GM21360 (cell line): ENCODE results near the gene SEZ6.

Experiments used
- ATAC-seq: cut with Tn5 transposase; IDR thresholded peaks from one replicate; pipeline ENCODE4 v1.9.1; 2021; ENCODE audit warnings: mild to moderate bottlenecking, moderate library complexity; ENCODE audit not compliant: unreplicated experiment

The SEZ6 gene

DNA sequence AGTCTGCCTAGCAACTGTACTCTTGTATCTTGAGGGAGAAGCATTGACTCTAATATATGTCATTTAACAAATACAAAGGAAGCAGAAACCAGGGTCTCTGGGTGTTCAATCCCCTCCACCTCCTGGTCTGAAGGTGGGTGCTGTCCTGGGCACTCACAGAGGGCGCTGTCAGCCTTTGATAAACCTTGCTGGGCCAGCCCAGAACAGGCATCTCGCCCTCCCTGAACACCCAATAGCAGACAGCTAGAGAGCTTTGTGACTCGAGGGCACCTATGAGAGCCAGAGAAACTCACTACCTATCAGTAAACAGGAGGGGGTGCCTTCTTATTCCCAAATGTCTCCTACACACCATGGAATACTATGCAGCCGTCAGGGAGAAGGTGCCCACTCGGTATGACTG, 30.8 kb upstream of the SEZ6 start:
- no peak for ATAC-seq

DNA sequence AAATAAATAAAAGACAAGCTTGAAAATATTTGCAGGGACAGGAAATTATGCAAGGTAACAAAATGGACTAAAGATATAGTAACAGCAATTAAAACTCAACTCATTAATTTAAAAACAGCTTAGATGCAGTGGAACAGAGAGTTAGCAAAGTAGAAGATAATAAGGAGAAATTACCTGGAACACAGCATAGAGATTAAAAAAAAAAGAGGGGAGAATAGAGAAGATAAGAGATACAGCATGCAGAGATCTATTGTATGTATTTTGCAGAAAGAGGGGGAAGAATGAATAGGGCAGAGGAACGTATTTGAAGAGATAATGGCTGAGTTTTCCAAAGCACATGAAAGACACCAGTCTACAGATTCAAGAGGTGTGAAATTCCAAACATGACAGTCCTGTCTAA, 28.7 kb upstream of the SEZ6 start:
- ATAC-seq, result no peak

- ATAC-seq, result no peak
Measured at GRCh38 chr17:29032857-29033197, 27.0 kb upstream of the SEZ6 start.

DNA sequence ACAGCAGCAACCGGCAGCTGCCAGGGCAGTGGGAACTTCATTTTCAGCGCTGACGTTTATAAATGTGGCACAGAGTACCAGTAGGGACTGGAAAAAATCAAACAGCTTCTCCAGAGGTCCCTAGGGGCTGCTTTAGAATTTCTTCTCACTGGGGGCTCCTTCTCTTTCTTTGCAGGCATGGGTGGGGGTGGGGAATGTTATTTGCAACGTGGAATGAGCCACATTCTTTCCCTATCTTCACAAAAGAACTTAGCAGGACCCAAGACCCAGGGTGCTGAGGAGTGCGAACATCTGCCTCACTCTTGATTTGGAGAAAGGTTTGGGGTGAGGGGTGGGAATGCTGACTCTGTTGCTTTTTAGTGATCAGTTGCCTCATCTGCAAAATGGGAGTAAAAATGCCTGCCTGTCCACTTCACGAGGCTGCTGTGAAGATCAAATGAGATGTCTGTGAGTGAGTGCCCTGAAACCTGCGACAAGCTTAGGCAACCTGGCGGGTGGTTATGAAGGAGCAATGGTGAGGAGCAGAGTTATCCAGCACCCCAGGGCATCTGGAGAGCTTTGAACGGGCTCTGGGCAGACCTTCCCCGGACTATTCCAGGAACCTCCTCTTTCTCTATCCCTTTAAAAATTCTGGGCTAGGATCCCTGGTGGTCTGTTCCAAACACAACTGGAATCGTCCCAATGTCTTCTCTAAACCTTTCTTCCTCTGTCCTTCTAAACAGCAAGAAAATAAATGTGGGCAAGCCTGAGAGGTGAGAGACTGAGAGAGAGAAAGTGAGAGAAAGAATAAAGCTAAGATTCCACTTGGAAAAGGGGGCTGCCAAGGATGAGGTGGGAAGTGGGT, 26.4 kb upstream of the SEZ6 start:
- no peak for ATAC-seq

DNA sequence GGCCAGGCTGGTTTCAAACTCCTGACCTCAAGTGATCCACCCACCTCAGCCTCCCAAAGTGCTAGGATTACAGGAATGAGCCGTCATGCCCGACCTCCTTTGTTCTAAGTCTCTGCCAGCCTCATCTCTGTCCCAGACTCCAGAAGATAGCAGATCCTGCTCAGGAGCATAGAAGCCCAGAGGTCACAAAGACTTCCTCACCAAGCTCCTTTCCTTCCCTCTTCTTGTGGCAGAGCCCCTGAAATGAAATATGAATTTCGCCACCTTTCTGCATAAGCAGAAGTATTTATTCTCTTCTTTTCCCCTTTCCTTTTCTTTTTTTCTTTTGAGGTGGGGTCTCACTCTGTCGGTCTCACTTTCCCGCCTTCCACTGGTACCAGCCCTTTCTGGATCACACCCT, 25.7 kb upstream of the SEZ6 start:
- ATAC-seq, result no peak

DNA sequence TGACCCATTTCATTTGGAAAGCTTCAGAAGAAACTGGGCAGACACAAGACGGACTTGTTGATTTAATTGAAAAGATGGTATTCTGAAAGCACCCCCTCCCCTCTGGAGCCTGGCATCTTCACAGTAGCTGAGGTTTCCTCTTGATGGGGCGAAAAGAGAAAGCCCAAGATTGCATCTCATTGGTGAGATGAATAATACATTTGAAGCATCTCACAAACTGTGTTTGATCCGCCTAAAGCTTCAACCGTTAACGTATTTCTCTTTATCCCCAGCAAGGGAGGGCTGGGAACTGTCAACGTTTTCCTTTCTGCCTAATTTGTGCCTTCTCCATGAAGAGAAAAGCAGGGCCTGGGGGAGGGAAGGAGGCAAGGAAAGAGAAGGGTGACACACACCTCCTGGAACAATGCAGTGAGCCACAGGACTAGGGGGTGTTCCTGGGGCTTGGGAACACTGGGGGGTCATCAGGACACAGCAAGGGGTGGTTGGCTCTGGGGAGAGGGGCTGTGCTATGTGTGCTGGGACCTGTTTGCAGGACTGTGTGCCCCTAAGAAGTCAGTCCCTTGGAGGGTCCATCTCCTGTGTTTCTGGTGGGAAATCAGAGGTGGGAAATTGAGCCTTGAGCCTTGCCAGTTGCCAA, 18.6 kb upstream of the SEZ6 start:
- ATAC-seq, result no peak

DNA sequence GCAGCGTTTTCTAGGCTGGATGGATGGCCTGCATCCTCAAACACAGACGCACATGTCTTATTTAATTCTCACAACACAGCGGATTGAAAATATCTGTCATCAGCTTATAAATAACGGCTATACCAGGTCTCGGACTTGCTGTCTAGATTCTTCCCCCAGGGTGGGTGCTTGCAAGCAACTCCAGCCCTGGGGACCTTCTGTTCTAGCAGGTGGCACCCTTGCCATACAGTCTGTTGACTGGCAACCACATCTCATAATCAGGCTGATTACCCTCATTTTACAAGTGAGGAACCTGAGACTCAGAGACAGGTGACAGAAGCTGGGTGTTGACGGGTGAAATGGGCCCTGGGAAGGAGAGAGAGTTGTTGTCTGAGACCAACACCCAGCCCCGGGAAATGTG, 16.2 kb upstream of the SEZ6 start:
- no peak for ATAC-seq

- ATAC-seq, result no peak
Measured at GRCh38 chr17:29021226-29021625, 15.4 kb upstream of the SEZ6 start.

DNA sequence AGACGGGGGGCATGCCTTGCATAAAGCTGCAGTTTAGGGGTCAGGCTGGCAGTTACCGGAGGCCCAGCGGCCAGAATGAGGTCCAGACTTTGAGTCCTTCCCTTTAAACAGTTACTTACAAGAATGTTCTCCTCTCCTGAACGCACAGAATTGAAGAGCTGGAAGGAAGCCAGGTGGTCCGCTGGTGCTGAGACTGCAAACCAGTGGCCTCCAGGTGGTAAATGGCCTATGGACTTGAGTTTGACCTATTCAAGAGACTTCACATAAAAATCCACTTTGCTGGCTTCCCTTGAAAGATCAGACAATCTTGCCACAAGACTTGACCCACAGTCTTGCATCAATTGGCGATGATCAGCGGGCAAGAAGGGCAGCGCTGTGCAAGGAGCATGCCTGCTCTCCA, 14.7 kb upstream of the SEZ6 start:
- no peak for ATAC-seq

- ATAC-seq, result no peak
Measured at GRCh38 chr17:29019475-29020181, 13.8 kb upstream of the SEZ6 start.

GRCh38 chr17:29018788-29019474, 13.1 kb upstream of the SEZ6 start:
- ATAC-seq, result no peak

- ATAC-seq, result no peak
Measured at GRCh38 chr17:29016345-29017210, 10.7 kb upstream of the SEZ6 start.

DNA sequence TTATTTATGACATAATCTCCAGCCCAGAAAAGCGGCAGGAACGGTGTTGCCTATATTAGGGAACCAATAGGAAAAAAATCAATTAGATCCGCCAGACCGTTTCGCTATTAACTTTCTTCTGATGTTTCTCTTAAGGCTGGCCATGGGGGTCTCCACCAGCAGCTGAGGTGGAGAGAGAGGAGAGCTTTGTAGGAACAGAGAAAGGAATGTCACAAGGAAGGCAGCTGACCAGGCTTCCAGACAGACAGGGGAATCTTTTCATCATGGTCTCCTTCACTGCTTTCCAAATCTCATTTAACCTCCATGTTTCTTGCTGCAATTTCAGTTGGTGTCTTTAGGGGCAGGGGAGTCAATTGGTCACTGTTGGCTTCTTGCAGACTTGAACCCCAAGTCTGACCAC, 8.9 kb upstream of the SEZ6 start:
- no peak for ATAC-seq

DNA sequence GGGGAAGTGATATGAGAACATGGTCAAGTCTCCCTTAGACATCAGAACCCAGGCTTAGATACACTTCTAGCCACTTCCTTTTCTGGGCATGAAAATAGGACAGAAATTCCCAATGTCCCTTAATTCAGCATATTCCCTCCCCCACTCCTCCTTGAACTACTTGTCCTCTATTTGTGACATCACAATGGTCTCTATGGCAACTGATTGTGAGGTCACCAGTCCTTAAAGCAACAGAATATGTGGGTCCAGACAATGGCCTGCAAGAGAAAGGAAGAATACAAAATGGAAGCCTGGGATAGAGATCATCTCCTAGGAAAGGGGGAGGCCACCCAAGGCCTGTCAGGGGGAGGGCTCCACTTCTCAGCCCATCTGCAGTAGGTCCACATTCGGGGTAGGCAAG, 6.7 kb upstream of the SEZ6 start:
- no peak for ATAC-seq

GRCh38 chr17:29010586-29010985, 4.8 kb upstream of the SEZ6 start:
- ATAC-seq, result no peak

GRCh38 chr17:29010129-29010528, 4.3 kb upstream of the SEZ6 start:
- no peak for ATAC-seq

GRCh38 chr17:29008591-29008990, 2.8 kb upstream of the SEZ6 start:
- ATAC-seq, result no peak

DNA sequence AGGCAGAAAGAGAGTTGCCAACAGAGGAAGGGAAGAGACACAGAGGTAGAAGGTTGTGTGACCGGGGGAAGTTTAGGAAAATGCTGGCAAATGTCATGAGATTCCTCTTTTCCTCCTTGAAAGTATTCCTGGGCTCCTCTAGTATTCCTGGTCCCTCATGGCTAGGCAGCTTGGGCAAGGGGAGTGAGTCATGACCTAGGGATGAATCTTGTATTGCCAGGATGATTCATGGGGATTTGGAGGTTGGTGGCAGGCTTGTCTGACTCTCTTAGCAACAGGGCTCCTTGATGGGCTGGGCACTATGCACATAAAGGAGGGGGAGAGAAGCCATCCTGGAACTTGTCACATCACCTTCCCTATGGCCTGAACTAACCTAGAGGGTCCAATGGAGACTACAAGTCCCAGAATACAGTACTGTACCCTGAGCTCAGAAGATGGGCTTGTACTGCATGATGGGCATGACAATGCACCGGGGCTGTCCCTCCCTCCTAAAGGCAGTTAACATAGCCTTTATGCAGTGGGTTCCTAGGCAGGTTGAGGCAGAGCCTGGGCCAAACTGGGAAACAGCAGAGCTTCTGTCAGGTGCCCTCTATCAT, 2.1 kb upstream of the SEZ6 start:
- no peak for ATAC-seq

DNA sequence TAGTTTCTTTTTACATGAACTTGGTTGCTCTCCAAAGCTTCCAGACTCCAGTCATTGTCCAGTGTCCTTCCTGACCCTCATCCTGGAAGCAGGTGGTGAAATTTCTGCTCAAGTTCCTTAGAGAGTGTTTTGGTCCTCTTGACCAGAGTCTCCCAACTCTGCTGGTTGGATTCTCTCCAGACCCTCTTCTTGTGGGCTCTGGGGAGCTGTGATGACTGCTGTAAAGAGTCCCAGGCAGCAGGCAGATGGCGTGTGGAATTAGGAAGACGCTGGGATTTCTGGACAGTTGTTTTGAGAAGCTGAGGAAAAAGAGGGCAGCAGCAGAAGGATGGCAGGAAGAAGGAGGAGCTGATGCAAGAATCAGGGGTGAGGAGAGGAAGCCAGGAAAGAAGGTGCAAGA, 1.6 kb upstream of the SEZ6 start:
- no peak for ATAC-seq

GRCh38 chr17:29004081-29004692, 1.6 kb downstream of the SEZ6 start:
- no peak for ATAC-seq
